K562 (cell line): ENCODE results near the gene RNF126. TPM values are rescaled to one million over a fixed set of nuclear protein-coding genes. Genes with fewer than 3 reads are reported as not detected.

ENCODE experiments used
- TAL1 ChIP-seq: fragments of 450-650 bp; IDR thresholded peaks from 2 replicates; pipeline ENCODE4 v1.6.1; 2016; ENCODE audit warnings: mild to moderate bottlenecking
- polyA plus RNA-seq, 8 experiments: library from polyadenylated mRNA; depleted of rRNA in 4 of 8; stranded (reverse) in 5 of 8; unstranded in 3 of 8; fragments of >200 nt; fragmentation: Nextera tagmentation in 2 of 8; fragmentation: Illumina TruSeq in 1 of 8; extraction: Ambion mirVana in 2 of 8; extraction: Trizol in 1 of 8; gene quantifications; 2 replicates each; pipeline versions ENCODE4 v1.2.1 to v1.2.3, GENCODE V29; 2011 to 2014; ENCODE audit warnings: inconsistent platforms in 1 of 8, missing spikeins in 1 of 8
- total RNA-seq, 7 experiments: library from RNA; depleted of rRNA in 6 of 7; stranded (reverse); fragments of >200 nt in 6 of 7; fragmentation: Illumina TruSeq in 2 of 7; extraction: Trizol in 2 of 7; gene quantifications; 2 replicates each; pipeline versions ENCODE4 v1.2.1 to v1.2.3, GENCODE V29; 2011 to 2021; ENCODE audit warnings: low replicate concordance in 1 of 7
- TF ChIP-seq, protein P1 (sequence below), 3 experiments: fragments of 200-800 bp in 1 of 3; fragments of 250-450 bp in 1 of 3; fragments of 450-650 bp in 1 of 3; sonication (Bioruptor Pico) in 1 of 3; sonication (Bioruptor generic) in 1 of 3; formaldehyde crosslinking in 1 of 3; IDR thresholded peaks; 2 replicates each; pipeline versions ENCODE4 v1.6.1 to v1.8.0; 2016 to 2022; ENCODE audit warnings: mild to moderate bottlenecking in 2 of 3, missing genetic modification characterization in 2 of 3, missing compliant biosample characterization in 1 of 3, moderate library complexity in 1 of 3
- TF ChIP-seq, protein P2 (sequence below), 2 experiments: fragments of 200-800 bp in 1 of 2; sonication (Bioruptor generic) in 1 of 2; sonication (generic) in 1 of 2; formaldehyde crosslinking in 1 of 2; IDR thresholded peaks in 1 of 2; conservative IDR thresholded peaks in 1 of 2; 2 replicates each; pipeline versions ENCODE4 v1.5.0 to v1.6.1; 2016 to 2020; ENCODE audit warnings: missing compliant biosample characterization in 1 of 2, missing genetic modification characterization in 1 of 2, missing genetic modification reagents in 1 of 2

RNF126 gene
- total and polyA plus RNA-seq, 9 of the 15 experiments (the other 6 are each of a cell fraction or from before 2014, with no cell fraction given): 0.27 to 101 (median 12.3) TPM

DNA sequence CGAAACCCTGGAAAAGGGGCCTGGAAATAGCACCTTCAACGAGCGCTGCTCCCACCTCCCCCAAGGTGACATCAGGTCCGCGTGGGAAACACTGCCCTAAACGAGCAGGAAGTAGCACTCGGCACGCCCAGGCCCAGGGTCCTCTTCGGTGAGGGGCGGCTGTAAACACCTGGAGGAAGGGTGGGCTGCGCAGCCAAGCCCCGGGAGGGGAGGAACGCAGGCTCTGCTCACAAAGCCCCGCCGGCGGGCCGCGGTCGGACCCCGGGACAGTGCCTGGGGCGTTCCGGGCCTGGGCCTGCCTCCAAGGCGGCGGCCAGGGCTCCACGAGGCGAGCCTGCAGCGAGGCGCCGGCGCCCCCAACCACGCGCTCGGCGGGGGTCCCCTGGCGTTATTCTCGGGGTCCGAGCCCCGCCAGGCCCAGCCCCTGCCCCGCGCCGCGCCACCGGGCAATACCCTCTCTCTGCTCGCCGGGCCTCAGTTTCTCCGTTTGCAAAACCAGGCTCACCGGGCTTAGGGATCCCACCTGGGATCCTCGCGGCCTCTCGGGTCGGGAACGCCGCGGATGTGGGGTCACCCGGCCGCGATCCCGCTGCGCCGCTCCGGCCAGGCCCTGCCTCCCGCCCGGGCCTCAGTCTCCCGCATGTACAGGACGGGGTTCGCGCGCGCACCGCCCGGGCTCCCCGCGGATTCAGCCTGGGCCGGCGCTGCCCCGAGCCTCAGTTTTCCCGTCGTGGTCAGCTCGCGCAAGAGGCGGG is 630 bp downstream of the RNF126 start (continued):
- TF ChIP-seq, protein P1, sequence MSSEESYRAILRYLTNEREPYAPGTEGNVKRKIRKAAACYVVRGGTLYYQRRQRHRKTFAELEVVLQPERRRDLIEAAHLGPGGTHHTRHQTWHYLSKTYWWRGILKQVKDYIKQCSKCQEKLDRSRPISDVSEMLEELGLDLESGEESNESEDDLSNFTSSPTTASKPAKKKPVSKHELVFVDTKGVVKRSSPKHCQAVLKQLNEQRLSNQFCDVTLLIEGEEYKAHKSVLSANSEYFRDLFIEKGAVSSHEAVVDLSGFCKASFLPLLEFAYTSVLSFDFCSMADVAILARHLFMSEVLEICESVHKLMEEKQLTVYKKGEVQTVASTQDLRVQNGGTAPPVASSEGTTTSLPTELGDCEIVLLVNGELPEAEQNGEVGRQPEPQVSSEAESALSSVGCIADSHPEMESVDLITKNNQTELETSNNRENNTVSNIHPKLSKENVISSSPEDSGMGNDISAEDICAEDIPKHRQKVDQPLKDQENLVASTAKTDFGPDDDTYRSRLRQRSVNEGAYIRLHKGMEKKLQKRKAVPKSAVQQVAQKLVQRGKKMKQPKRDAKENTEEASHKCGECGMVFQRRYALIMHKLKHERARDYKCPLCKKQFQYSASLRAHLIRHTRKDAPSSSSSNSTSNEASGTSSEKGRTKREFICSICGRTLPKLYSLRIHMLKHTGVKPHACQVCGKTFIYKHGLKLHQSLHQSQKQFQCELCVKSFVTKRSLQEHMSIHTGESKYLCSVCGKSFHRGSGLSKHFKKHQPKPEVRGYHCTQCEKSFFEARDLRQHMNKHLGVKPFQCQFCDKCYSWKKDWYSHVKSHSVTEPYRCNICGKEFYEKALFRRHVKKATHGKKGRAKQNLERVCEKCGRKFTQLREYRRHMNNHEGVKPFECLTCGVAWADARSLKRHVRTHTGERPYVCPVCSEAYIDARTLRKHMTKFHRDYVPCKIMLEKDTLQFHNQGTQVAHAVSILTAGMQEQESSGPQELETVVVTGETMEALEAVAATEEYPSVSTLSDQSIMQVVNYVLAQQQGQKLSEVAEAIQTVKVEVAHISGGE (CRISPR knock-in tag; IDR thresholded peaks at IDR 0.05): peak in 1 of 3 experiments; percentile 4; a peak in 1 of 6 replicates
- no peak for TF ChIP-seq TAL1
- TF ChIP-seq, protein P2, sequence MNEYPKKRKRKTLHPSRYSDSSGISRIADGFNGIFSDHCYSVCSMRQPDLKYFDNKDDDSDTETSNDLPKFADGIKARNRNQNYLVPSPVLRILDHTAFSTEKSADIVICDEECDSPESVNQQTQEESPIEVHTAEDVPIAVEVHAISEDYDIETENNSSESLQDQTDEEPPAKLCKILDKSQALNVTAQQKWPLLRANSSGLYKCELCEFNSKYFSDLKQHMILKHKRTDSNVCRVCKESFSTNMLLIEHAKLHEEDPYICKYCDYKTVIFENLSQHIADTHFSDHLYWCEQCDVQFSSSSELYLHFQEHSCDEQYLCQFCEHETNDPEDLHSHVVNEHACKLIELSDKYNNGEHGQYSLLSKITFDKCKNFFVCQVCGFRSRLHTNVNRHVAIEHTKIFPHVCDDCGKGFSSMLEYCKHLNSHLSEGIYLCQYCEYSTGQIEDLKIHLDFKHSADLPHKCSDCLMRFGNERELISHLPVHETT (CRISPR knock-in tag; conservative IDR thresholded peaks at IDR 0.05 in 1 of 2, IDR thresholded peaks at IDR 0.05 in 1 of 2): no peak
